GM12892 (cell line): ENCODE data around the gene NRXN2.

Experiments
- POLR2A ChIP-seq: IDR thresholded peaks from 2 replicates; pipeline ENCODE4 v1.6.1; 2011; ENCODE audit warnings: low read depth, low read length, control low read depth
- POLR2AphosphoS5 ChIP-seq: IDR thresholded peaks from 2 replicates; pipeline ENCODE4 v1.6.1; 2011; ENCODE audit warnings: low read depth, low read length, control low read depth

DNA sequence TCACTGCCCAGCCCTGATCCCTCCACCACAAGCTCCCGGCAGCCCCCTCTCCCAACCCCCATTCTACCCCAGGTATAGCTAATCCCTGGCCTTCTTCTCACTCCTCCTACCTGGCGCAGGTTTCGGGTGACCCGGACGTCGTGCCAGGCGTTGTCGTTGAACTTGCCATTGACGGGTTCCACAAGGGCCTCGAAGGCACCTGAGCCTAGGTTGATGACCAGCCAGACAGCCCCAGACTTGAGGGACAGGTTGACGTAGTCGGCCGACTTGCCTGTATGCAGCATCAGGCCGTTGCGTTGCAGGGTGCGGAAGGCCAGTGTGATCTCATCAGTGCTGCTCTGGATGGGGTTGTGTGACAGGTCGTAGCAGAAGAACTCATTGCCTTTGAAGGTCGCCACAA lies 37.5 kb downstream of the NRXN2 start:
- TF ChIP-seq POLR2A (no peak), POLR2AphosphoS5 (no peak)
